GM12864 (cell line): ENCODE results near the gene DSCAML1.

Source experiments
- DNase-seq: peaks from one replicate; pipeline ENCODE4 v3.0.0-alpha.2; 2011; ENCODE audit warnings: low read depth
- H3K4me3 ChIP-seq: 2 replicates; pipeline ENCODE4 v1.5.1; 2011; ENCODE audit warnings: mild to moderate bottlenecking, low read depth, low read length, control low read depth
- TF ChIP-seq, protein P1 (sequence below): IDR thresholded peaks from 2 replicates; pipeline ENCODE4 v1.5.1; 2011; ENCODE audit warnings: low read depth, mild to moderate bottlenecking, moderate library complexity, low read length, control low read depth, inconsistent platforms; ENCODE audit errors: missing control alignments

Gene DSCAML1

GRCh38 chr11:117790279-117790678 is 6.7 kb downstream of the DSCAML1 start:
- no peak for DNase-seq
- no peak overlapping the region for H3K4me3 ChIP-seq
- TF ChIP-seq, protein P1, sequence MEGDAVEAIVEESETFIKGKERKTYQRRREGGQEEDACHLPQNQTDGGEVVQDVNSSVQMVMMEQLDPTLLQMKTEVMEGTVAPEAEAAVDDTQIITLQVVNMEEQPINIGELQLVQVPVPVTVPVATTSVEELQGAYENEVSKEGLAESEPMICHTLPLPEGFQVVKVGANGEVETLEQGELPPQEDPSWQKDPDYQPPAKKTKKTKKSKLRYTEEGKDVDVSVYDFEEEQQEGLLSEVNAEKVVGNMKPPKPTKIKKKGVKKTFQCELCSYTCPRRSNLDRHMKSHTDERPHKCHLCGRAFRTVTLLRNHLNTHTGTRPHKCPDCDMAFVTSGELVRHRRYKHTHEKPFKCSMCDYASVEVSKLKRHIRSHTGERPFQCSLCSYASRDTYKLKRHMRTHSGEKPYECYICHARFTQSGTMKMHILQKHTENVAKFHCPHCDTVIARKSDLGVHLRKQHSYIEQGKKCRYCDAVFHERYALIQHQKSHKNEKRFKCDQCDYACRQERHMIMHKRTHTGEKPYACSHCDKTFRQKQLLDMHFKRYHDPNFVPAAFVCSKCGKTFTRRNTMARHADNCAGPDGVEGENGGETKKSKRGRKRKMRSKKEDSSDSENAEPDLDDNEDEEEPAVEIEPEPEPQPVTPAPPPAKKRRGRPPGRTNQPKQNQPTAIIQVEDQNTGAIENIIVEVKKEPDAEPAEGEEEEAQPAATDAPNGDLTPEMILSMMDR, result no peak

GRCh38 chr11:117789241-117789640 is 7.8 kb downstream of the DSCAML1 start:
- TF ChIP-seq, protein P1, result no peak
- no peak overlapping the region for H3K4me3 ChIP-seq
- DNase-seq, result no peak

GRCh38 chr11:117786135-117786870 is 10.7 kb downstream of the DSCAML1 start:
- DNase-seq, result no peak
- TF ChIP-seq, protein P1, result no peak

GRCh38 chr11:117782101-117782500 is 14.9 kb downstream of the DSCAML1 start:
- TF ChIP-seq, protein P1, result no peak
- DNase-seq, result no peak
- H3K4me3 ChIP-seq, result no peak overlapping the region

More at GRCh38 chr11:117786135-117786870, 10.7 kb downstream of the DSCAML1 start:
- H3K4me3 ChIP-seq, result no peak overlapping the region

- no peak overlapping the region for H3K4me3 ChIP-seq
- DNase-seq, result no peak
- TF ChIP-seq, protein P1, result no peak
These were observed 15.4 kb downstream of the DSCAML1 start for GRCh38 chr11:117781627-117782026.

GRCh38 chr11:117780456-117780855 is 16.6 kb downstream of the DSCAML1 start:
- no peak overlapping the region for H3K4me3 ChIP-seq
- no peak for DNase-seq
- TF ChIP-seq, protein P1, result no peak

DNA sequence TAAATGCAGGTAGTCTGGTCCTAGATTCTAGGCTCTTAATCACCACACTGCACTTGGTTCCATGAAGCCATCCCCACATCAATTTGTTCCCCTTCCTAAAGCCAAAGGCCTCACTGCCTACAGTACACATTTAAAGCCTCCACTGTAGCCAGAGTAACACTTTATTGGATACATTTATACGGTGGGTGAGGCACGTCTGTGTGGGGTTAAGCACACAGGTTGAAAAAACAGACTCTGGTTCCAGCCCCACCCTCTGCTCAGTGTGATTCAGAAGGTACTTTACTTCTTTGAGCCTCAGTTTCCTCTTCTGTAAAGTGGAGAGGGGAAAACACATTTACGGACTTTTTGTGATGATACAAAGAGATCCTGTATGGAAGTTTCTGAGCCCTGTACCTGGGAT is 22.5 kb downstream of the DSCAML1 start:
- no peak overlapping the region for H3K4me3 ChIP-seq
- TF ChIP-seq, protein P1, result no peak
- DNase-seq, result no peak
